Neural progenitor cell (in vitro differentiated cells): ENCODE data around the gene SLC6A18. TPM values are rescaled to one million over a fixed set of nuclear protein-coding genes. Genes with fewer than 3 reads are reported as not detected.

Experiments used
- DNase-seq: peaks from one replicate; pipeline ENCODE4 v3.0.0-alpha.2; 2016; ENCODE audit warnings: low spot score
- H2AFZ ChIP-seq: fragments of 200-600 bp; sonication (generic); replicated peaks from 2 replicates; pipeline ENCODE4 v1.6.1; 2016; ENCODE audit warnings: antibody characterized with exemption
- H3F3A ChIP-seq: fragments of 200-600 bp; sonication (generic); 2 replicates; pipeline ENCODE4 v1.6.1; 2016; ENCODE audit warnings: antibody characterized with exemption, low read depth
- H3K27ac ChIP-seq: fragments of 200-600 bp; sonication (generic); 2 replicates; pipeline ENCODE4 v1.5.1; 2016; ENCODE audit warnings: mild to moderate bottlenecking
- H3K27me3 ChIP-seq: fragments of 200-600 bp; sonication (generic); 2 replicates; pipeline ENCODE4 v1.6.1; 2016; ENCODE audit warnings: mild to moderate bottlenecking, moderate library complexity
- H3K36me3 ChIP-seq: fragments of 200-600 bp; sonication (generic); 2 replicates; pipeline ENCODE4 v1.5.1; 2016
- H3K4me1 ChIP-seq: fragments of 200-600 bp; sonication (generic); 2 replicates; pipeline ENCODE4 v1.6.1; 2016; ENCODE audit warnings: mixed run types
- H3K4me2 ChIP-seq: fragments of 200-600 bp; sonication (generic); 2 replicates; pipeline ENCODE4 v1.6.1; 2016
- H3K4me3 ChIP-seq: fragments of 200-600 bp; sonication (generic); 2 replicates; pipeline ENCODE4 v1.5.1; 2016
- H3K79me2 ChIP-seq: fragments of 200-600 bp; sonication (generic); 2 replicates; pipeline ENCODE4 v1.6.1; 2016; ENCODE audit warnings: low read depth
- H3K9ac ChIP-seq: fragments of 200-600 bp; sonication (generic); 2 replicates; pipeline ENCODE4 v1.6.1; 2016
- H3K9me3 ChIP-seq: fragments of 200-600 bp; sonication (generic); 2 replicates; pipeline ENCODE4 v1.5.1; 2016; ENCODE audit warnings: low read depth
- H4K20me1 ChIP-seq: fragments of 200-600 bp; sonication (generic); 2 replicates; pipeline ENCODE4 v1.6.1; 2016; ENCODE audit warnings: low read depth
- H3K27ac Mint-ChIP-seq: 3 replicates; pipeline ENCODE4 v1.8.0; 2021; ENCODE audit warnings: mixed read lengths
- H3K27me3 Mint-ChIP-seq: 2 replicates; pipeline ENCODE4 v1.8.0; 2022; ENCODE audit warnings: low read depth, mild to moderate bottlenecking, inconsistent platforms, moderate library complexity, mixed read lengths; ENCODE audit not compliant: insufficient read depth
- H3K36me3 Mint-ChIP-seq: 3 replicates; pipeline ENCODE4 v1.8.0; 2021; ENCODE audit warnings: mixed read lengths
- H3K4me1 Mint-ChIP-seq: 3 replicates; pipeline ENCODE4 v1.8.0; 2021; ENCODE audit warnings: mixed read lengths
- H3K4me3 Mint-ChIP-seq: 3 replicates; pipeline ENCODE4 v1.8.0; 2021; ENCODE audit warnings: mild to moderate bottlenecking, moderate library complexity, mixed read lengths
- H3K9me3 Mint-ChIP-seq: 3 replicates; pipeline ENCODE4 v1.8.0; 2020; ENCODE audit warnings: mixed read lengths
- EZH2 ChIP-seq: fragments of 200-600 bp; sonication (generic); IDR thresholded peaks from 2 replicates; pipeline ENCODE4 v1.6.1; 2017; ENCODE audit warnings: antibody characterized with exemption, mild to moderate bottlenecking, moderate library complexity
- EZH2phosphoT487 ChIP-seq: fragments of 200-600 bp; sonication (generic); IDR thresholded peaks from 2 replicates; pipeline ENCODE4 v1.6.1; 2017; ENCODE audit warnings: antibody characterized with exemption
- total RNA-seq: library from RNA; depleted of rRNA; stranded (reverse); fragments of >200 nt; gene quantifications from 2 replicates; pipeline ENCODE4 v1.2.3, GENCODE V29; 2015; ENCODE audit warnings: low replicate concordance
- TF ChIP-seq, protein P1 (sequence below): fragments of 200-600 bp; sonication (generic); IDR thresholded peaks from 2 replicates; pipeline ENCODE4 v1.5.1; 2017; ENCODE audit warnings: antibody characterized with exemption, mild to moderate bottlenecking

SLC6A18 gene
- total RNA-seq, 1 donor from 2014 or later, result not detected

- Histone ChIP-seq H3K27ac (no peak overlapping the region), H3K9ac (no peak overlapping the region), H3K27me3 (no peaks in the 10 kb centered on the region), H3K36me3 (no peaks in the 10 kb centered on the region), H3K4me3 (no peak overlapping the region), H2AFZ (no peak overlapping the region), H3K4me2 (no peak overlapping the region), H3K79me2 (no peaks in the 10 kb centered on the region), H3K9me3 (no peaks in the 10 kb centered on the region), H3K4me1 (no peaks in the 10 kb centered on the region), H3F3A (peaks cover 6% of the 10 kb centered on the region), H4K20me1 (no peaks in the 10 kb centered on the region)
- Mint-ChIP-seq H3K27ac (no peak overlapping the region), H3K4me1 (peaks cover 2% of the 10 kb centered on the region), H3K27me3 (peaks cover 10% of the 10 kb centered on the region), H3K9me3 (no peaks in the 10 kb centered on the region), H3K36me3 (no peaks in the 10 kb centered on the region), H3K4me3 (no peak overlapping the region)
- TF ChIP-seq EZH2 (no peak), EZH2phosphoT487 (no peak)
- TF ChIP-seq, protein P1, sequence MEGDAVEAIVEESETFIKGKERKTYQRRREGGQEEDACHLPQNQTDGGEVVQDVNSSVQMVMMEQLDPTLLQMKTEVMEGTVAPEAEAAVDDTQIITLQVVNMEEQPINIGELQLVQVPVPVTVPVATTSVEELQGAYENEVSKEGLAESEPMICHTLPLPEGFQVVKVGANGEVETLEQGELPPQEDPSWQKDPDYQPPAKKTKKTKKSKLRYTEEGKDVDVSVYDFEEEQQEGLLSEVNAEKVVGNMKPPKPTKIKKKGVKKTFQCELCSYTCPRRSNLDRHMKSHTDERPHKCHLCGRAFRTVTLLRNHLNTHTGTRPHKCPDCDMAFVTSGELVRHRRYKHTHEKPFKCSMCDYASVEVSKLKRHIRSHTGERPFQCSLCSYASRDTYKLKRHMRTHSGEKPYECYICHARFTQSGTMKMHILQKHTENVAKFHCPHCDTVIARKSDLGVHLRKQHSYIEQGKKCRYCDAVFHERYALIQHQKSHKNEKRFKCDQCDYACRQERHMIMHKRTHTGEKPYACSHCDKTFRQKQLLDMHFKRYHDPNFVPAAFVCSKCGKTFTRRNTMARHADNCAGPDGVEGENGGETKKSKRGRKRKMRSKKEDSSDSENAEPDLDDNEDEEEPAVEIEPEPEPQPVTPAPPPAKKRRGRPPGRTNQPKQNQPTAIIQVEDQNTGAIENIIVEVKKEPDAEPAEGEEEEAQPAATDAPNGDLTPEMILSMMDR, result no peak
- DNase-seq, result no peak
These were observed 5.9 kb upstream of the SLC6A18 start for GRCh38 chr5:1219098-1219767.

DNA sequence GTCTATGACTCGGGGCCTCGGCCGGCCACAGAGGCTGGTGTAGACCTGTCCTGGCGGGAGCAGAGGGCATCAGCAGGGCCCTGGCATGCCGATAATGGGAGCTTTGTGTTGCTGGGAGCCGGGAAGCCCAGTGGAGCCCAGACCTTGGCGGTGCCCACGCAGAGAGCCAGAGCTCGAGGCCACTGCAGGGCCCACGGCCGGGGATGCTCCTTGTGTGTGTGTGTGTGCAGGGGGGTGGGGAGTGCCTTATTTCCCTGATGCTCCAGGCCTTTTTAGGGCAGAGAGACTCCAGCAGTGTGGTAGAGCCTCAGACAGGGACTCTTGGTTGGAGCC lies 5.4 kb upstream of the SLC6A18 start:
- H3K4me3 ChIP-seq, result no peak overlapping the region
- H3K9me3 ChIP-seq, result no peaks in the 10 kb centered on the region
- H3K9ac ChIP-seq, result no peak overlapping the region
- DNase-seq, result no peak
- Mint-ChIP-seq H3K27ac (no peak overlapping the region), H3K9me3 (no peaks in the 10 kb centered on the region), H3K4me3 (no peak overlapping the region), H3K4me1 (peaks cover 2% of the 10 kb centered on the region), H3K27me3 (peaks cover 10% of the 10 kb centered on the region), H3K36me3 (no peaks in the 10 kb centered on the region)
- no peaks in the 10 kb centered on the region for H3K36me3 ChIP-seq
- TF ChIP-seq, protein P1, result no peak
- TF ChIP-seq EZH2, result no peak
- TF ChIP-seq EZH2phosphoT487, result no peak
- H3K4me1 ChIP-seq, result no peaks in the 10 kb centered on the region
- no peak overlapping the region for H3K4me2 ChIP-seq
- H3F3A ChIP-seq, result peaks cover 6% of the 10 kb centered on the region
- H3K27me3 ChIP-seq, result no peaks in the 10 kb centered on the region
- H3K27ac ChIP-seq, result no peak overlapping the region
- H4K20me1 ChIP-seq, result no peaks in the 10 kb centered on the region
- H3K79me2 ChIP-seq, result no peaks in the 10 kb centered on the region
- no peak overlapping the region for H2AFZ ChIP-seq

DNA sequence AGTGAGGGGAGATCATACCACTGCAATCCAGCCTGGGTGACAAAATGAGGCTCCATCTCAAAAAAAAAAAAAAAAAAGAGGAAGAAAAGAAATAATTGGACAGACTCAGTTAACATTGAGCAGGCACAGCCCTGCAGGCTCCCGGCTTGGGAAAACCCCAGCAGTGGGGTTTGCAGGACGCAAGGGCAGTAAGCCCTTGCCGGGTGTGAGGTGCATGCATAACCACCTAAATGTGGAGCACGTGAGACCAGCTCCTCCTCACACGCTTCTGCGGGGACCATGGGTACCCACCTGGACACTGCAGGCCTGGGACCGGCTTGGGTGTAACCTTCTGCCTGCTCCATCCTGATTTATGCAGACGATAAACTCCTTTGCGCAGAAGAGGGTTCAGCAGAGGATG lies 4.8 kb upstream of the SLC6A18 start:
- Histone ChIP-seq H3K9me3 (no peaks in the 10 kb centered on the region), H4K20me1 (no peaks in the 10 kb centered on the region), H3K9ac (no peak overlapping the region), H3K27ac (no peak overlapping the region), H3K36me3 (no peaks in the 10 kb centered on the region), H3K79me2 (no peaks in the 10 kb centered on the region), H3K4me3 (no peak overlapping the region), H2AFZ (no peak overlapping the region), H3K27me3 (no peaks in the 10 kb centered on the region), H3K4me2 (no peak overlapping the region), H3K4me1 (no peaks in the 10 kb centered on the region), H3F3A (peaks cover 6% of the 10 kb centered on the region)
- H3K36me3 Mint-ChIP-seq, result no peaks in the 10 kb centered on the region
- H3K4me3 Mint-ChIP-seq, result no peak overlapping the region
- H3K27ac Mint-ChIP-seq, result no peak overlapping the region
- peaks cover 10% of the 10 kb centered on the region for H3K27me3 Mint-ChIP-seq
- no peak for DNase-seq
- H3K9me3 Mint-ChIP-seq, result no peaks in the 10 kb centered on the region
- TF ChIP-seq EZH2phosphoT487 (no peak), EZH2 (no peak)
- TF ChIP-seq, protein P1, result no peak
- peaks cover 2% of the 10 kb centered on the region for H3K4me1 Mint-ChIP-seq
